HG03280 (cell line): ENCODE data around the gene STAB1.

ENCODE experiments used
- ATAC-seq: cut with Tn5 transposase; IDR thresholded peaks from one replicate; pipeline ENCODE4 v1.9.1; 2021; ENCODE audit warnings: mild to moderate bottlenecking, moderate library complexity; ENCODE audit not compliant: unreplicated experiment

STAB1 gene

GRCh38 chr3:52458770-52459545 lies 36.2 kb upstream of the STAB1 start:
- ATAC-seq, result no peak

DNA sequence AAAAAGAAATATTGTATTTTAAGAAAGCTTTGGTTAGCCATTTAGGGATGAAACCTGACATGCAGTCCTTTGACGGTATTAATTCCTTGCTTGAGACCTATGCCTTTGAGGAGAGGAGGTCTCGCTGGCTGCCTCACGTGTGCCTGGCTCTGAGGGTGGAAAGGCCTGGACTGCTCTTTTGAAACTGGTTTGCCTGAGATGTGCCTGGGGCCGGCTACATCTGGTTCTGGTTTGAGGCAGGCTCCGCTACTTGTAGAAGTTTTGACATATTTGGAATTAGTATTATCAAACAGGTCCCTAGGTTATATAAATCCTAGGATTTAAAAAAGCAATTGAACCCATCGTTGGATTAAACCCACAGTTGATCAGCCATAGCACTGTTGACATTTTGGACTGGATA lies 33.3 kb upstream of the STAB1 start:
- ATAC-seq, result no peak

GRCh38 chr3:52463416-52463815 lies 31.7 kb upstream of the STAB1 start:
- ATAC-seq, result no peak

DNA sequence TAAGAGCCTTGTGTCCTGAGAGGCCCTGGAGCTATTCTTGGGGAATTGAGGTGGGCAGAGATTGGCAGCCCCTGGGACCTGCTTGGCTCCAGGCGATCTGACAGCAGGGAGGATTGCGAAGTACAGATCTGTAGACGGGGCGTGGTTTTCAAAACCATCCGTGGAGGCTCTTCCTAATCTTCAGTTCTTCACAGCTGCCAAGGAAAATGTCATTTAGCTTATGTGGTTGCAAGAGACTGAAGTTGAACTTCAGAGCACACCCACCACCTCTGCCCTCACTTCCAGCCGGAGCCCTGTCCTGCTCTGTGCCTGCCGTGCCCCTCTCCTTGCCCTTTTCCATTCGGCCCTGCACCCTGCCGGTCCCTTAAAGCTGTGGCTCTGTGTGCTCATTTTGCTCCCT lies 26.8 kb upstream of the STAB1 start:
- no peak for ATAC-seq

DNA sequence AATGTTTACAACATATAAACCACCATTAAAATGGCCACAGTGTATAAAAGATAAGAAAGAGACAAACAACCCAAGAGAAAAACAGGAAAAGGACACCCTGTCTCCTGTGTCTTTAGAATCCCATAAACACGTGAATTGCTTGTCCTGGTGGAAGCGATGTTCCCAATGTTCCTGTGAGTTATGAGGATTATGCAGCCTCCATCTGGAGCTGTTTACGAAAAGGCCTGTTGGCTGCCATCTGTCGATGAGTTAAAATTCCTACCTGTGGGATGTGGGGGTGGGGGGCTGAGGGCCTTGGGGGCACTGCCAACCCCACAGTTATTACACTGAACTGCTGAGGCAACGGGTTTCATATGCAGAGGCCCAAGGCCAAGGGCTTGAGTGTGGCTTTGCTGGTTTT lies 26.1 kb upstream of the STAB1 start:
- ATAC-seq, result no peak

DNA sequence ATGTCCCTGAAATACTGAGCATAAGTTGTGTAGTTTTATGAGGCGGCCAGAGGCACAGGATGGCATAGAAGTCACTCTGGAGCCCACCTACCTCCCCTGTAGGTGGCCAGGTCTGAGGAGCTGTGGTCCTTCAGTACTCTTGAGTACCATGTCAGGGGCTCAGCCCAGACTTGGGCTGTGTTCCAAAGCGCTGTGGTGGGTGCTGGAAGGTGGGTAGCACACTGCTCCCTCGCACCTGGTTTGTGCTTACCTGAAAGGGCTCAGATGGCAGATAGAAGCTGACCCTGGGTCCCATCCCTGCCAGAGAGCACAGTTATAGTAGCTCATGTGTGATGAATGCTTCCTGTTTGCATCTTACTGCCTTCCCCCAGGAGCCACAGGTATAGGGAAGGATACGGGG lies 24.2 kb upstream of the STAB1 start:
- no peak for ATAC-seq

DNA sequence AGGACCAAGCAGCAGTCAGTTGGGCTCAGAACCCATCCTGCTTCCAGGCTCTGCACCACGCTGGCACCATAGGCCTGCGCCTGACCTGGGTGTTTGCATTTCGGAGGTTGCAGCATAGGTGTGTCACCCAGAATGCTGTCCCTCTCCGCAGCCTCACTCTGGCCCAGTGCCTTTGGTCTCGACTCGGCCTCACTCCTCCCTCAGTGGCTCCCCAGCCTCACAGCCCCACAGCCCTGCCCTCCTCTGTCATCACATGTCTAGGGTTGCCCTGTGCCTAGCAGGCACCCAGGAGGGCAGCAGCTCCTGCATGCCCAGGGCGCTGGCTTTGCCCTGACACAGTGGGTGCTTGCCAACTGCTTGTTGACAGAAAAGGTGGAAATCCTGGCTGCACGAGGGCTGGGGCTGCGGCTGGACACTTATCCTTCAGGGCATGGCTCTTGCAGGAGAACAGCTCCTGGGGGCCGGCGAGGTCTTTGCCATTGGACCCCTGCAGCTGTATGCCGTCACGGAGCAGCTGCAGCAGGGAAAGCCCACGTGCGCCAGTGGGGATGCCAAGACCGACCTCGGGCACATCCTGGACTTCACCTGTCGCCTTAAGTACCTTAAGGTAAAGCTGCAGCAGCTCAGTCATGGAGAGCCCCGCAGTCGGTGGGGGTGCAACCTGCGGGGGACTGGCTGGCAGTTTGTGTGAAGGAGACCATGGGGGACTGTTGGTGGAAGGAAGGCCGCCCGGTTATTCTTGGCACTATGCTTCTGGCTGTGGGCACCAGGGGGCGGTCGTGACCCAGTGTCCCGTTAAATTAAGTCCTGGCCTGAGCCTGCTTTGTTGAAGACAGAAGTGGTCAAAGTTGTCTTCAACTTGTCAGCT lies 23.5 kb upstream of the STAB1 start:
- ATAC-seq, result no peak

DNA sequence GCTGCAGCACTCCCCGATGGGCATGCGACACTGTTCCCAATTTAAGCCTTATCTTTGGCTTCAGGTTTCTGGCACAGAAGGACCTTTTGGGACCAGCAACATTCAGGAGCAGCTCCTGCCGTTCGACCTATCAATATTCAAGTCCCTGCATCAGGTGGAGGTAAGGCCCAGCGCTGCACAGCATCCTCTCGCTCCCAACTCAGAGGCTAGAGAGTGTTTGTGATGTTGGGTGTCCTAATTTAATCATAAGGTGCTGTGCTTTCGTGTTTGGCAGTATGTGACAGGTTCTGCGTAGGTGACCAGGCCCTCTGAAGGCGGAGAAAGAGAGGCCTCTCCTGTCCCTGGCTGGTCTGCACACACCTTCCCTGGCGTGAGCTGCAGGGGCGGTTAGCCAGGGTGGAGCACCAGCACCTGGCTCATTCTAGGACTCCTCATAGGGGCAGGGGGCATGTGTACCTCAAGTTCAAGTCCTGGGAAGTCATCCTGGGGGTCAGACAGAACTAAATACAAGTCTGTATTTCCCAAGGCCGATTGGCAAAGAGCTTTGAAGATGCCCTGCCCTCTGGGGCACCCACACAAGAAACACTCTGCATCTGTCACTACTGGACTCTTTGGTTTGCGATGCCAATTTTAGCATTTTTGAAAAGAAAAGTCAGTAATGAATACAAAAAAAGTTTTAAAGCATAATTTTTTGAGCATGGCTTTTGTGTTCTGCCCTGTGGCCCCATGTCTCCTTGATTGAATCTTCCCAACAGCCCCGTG lies 22.7 kb upstream of the STAB1 start:
- no peak for ATAC-seq

DNA sequence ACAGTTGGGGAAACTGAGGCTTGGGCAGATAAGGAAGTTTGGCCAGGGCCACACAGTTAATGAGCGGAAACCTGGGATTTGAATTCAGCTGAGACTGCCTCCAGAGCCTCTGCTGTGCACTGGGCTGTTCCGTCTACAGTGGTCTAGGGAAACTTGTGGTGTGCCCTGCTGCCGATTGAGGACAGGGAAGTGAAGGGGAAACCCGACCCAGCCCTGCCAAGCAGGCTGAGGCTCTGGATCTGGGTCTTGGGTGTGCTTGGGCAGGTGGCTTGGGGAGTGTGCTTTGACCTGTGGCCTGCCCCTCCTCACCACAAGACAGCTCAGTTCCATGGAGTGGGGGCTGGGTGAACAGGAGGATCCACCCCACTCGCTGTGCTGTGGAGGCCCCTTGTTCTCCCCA lies 22.1 kb upstream of the STAB1 start:
- no peak for ATAC-seq

GRCh38 chr3:52477076-52477795 lies 17.9 kb upstream of the STAB1 start:
- no peak for ATAC-seq

DNA sequence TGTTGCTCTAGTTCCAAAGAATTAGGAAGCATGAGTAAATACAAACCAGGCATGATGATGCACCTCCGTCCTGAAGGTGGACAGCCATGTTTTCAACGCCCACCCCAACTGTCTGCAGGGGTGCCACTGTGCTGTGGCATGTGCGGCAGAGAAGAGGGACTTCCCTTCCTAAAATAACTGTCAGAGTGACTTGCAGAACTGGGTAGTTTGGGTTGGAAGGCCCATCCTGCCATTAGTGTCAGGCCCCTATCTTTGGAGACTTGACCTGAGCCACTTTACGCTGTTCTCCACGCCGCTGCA lies 17.4 kb upstream of the STAB1 start:
- no peak for ATAC-seq

GRCh38 chr3:52479037-52479876 lies 15.9 kb upstream of the STAB1 start:
- no peak for ATAC-seq

DNA sequence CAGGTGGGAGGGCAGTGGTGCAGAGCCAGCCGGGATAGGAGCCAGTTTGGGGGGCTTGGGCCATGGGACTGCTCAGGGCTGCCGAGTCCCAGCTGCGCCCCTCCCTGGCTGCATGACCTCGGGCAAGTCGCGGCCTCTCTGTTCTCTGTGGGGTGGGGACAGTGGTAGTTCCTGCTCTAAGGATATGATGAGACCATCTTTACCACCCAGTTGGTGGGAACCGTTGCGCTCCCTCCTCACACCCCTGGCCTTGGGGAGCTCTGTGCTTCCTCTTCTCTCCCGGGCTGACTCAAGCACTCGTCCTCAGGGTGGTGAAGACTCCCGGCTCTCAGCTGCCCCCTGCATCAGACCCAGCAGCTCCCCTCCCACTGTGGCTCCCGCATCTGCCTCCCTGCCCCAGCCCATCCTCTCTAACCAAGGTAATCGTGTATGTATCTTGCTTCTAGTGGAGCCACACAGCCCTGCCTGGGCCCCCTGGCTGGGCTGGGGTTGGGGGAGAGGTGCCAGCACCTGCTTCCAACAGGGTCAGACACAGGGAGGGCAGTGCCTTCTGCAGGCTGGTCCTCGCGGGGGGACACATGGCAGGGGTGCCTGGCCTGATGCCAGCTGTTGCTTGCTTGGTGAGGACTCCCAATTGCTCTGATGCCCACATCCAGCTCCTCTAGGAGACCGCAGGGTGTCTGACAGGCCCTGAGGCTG lies 15.1 kb upstream of the STAB1 start:
- no peak for ATAC-seq

DNA sequence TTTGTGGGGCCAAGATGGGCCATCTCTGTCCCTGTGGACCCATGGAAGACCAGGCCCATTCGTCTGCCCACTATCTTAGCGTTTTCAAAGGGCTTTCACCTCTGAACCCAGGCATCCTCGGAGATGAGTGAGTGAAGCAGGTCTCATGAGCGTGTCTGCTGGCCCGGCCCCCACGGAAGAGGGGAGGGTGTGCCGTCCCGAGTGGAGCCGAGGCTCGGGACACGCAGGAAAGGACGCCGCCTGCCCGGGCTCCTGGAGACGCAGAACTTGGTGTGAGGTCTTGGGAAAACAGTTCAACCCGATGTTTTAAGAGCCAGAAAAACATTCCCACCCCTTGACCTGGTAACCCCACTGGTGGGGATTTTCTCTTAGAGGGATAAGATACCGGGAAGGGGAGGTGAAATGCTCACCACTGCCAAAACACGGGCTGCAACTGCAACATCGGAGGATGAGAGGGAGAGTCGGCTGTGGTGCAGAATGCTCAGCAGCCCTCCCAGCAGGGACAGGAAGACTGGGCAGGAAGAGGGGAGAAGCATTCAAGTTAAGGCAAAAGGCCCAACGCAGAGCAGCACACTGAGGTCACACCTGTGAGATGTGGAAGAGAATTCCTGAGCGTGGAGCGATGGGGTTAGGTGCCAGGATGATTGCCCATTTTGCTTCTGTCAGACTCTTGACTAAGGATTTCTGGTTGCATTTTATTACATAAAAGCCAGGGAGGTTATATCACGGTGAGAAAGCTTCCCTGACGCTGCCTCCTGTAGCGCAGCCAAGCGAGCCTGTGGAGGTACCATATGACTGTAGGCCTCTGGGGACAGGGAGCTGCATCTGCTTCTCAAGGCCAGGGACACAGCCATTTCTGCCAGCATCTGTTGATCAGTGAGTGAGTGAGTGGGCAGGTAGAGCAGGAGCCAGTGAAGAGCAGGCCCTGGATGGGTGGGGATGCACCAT lies 14.1 kb upstream of the STAB1 start:
- no peak for ATAC-seq

- no peak for ATAC-seq
Observed at GRCh38 chr3:52481819-52482521, 13.2 kb upstream of the STAB1 start.

DNA sequence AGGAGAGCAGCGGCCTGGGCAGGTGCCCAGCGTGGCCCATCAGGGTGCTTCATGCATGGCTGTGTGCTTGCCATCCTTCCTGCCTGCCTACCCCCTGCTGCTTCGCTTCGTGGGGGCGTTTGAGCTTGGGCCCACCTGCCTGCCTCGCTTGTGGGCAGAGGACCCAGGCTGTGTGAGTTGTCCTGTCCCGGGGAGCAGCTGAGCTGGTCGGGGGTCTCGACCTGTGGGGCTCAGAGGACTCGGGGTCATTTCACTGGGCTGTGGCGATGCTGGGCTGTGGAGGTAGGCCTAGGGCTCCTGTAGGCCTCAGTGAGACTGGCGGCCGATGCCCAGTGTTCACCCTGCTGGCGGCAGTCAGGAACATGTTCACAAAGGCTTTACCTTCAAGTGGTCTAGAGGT lies 12.1 kb upstream of the STAB1 start:
- ATAC-seq, result no peak

DNA sequence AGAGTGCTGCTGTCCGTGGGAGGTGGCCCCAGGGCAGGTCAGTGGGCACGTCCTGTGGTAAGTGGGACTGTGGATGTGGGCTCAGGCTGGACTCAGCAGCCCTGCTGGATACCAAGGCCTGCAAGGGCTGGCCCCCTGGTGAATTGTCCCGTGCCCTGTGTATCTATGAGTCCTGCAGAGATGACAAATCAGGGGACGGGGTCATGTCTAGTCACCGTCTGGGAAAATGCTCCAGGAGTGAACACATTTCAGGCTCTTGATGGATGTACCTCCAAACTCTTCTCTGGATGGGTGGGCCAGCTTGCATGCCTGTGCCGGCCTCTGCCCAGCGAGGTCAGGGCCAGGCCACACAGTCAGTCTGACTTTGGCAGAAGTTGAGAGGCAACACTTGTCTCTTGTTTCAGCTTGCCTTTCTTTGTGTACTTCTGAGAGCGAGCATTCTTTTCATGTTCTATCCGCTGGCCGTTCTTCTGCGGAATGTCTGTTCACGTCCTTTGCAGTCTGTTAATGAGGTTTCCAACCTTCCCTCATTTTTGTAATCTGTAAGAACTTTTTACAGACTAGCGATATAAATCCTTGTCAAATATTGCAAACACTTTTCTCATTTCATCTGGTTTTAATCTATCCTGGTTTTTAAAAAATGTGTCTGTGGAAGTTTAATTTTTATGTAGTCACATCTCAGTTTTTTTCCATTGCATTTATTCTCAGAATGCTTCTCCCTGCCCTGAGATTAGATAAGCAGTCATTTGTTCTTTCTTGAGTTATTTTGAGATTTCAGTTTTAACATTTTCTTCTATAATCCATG lies 11.4 kb upstream of the STAB1 start:
- ATAC-seq, result no peak
